ENCODE measurements around the gene KIF1B.
"Not testable (repeated sequence)": the region's sequence is repeated elsewhere in the genome, so short reads cannot be mapped to it uniquely, and the experiment has no call there.

DNA sequence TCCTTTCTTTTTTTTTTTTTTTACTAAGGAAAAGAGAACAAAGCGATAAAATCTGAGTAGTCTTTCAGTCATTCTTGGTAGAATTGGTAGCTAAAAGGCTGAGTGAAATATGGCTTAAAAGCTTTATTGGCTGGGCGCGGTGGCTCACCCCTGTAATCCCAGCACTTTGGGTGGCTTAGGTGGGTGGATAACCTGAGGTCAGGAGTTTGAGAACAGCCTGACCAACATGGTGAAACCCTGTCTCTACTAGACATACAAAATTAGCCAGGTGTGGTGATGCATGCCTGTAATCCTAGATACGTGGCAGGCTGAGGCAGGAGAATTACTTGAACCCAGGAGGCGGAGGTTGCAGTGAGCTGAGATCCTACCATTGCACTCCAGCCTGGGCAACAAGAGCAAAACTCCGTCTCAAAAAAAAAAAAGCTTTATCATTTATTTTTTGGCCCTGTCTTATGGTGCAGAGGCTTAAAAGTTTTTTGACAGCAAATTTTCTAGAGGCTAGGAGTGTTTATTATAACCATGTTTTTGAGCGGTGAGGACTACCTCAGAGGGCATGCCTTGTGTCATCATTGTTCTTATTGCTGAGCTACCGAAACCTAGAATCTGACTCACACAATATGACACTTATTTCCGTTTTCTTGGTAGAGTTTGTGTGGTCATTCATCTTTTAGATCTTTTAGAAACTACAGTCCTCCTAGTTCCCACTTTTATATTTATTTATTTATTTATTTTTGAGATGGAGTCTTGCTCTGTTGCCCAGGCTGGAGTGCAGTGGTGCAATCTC lies 41.1 kb downstream of the KIF1B start:
- not testable (repeated sequence) for TF ChIP-seq POLR2A, EP300 (IDR thresholded peaks at IDR 0.05)
